GM20000 (cell line): ENCODE measurements around the gene NEUROG2.
A peak's percentile ranks its signal among the peaks of the same experiment; 100 is the strongest.

Source experiments
- DNase-seq: peaks from one replicate; pipeline ENCODE4 v3.0.0; 2012; ENCODE audit warnings: low spot score
- CTCF ChIP-seq: IDR thresholded peaks from 2 replicates; pipeline ENCODE4 v1.5.1; 2012; ENCODE audit warnings: mild to moderate bottlenecking, control low read depth; ENCODE audit errors: extremely low read depth, missing control alignments

NEUROG2 gene

GRCh38 chr4:112519689-112520597, 4.0 kb upstream of the NEUROG2 start:
- TF ChIP-seq CTCF = peak; percentile 61
- peak; percentile 36 for DNase-seq

- TF ChIP-seq CTCF = no peak
- DNase-seq = no peak
Measured at GRCh38 chr4:112518675-112519074, 2.7 kb upstream of the NEUROG2 start.

GRCh38 chr4:112517911-112518310, 1.9 kb upstream of the NEUROG2 start:
- TF ChIP-seq CTCF = no peak
- peak; percentile 49 for DNase-seq

- peak; percentile 81 for DNase-seq
- TF ChIP-seq CTCF = peak; percentile 12
Measured at GRCh38 chr4:112517067-112517634, 1.2 kb upstream of the NEUROG2 start.

GRCh38 chr4:112516471-112517066, 589 bp upstream of the NEUROG2 start:
- peak; percentile 88 for DNase-seq

GRCh38 chr4:112515198-112516065, 548 bp downstream of the NEUROG2 start:
- peak; percentile 82 for DNase-seq
- no peak for TF ChIP-seq CTCF

More at GRCh38 chr4:112516471-112517066, 589 bp upstream of the NEUROG2 start:
- TF ChIP-seq CTCF = no peak
